GM12872 (cell line): ENCODE data around the gene MAGEB3.

Experiments
- TF ChIP-seq, protein P1 (sequence below): IDR thresholded peaks from 3 replicates; pipeline ENCODE4 v1.5.1; 2011; ENCODE audit warnings: low read depth, mild to moderate bottlenecking, low read length, moderate library complexity; ENCODE audit not compliant: insufficient read depth

Gene MAGEB3

GRCh38 chrX:30282527-30282926, 52.1 kb downstream of the MAGEB3 start:
- TF ChIP-seq, protein P1, sequence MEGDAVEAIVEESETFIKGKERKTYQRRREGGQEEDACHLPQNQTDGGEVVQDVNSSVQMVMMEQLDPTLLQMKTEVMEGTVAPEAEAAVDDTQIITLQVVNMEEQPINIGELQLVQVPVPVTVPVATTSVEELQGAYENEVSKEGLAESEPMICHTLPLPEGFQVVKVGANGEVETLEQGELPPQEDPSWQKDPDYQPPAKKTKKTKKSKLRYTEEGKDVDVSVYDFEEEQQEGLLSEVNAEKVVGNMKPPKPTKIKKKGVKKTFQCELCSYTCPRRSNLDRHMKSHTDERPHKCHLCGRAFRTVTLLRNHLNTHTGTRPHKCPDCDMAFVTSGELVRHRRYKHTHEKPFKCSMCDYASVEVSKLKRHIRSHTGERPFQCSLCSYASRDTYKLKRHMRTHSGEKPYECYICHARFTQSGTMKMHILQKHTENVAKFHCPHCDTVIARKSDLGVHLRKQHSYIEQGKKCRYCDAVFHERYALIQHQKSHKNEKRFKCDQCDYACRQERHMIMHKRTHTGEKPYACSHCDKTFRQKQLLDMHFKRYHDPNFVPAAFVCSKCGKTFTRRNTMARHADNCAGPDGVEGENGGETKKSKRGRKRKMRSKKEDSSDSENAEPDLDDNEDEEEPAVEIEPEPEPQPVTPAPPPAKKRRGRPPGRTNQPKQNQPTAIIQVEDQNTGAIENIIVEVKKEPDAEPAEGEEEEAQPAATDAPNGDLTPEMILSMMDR: no peak

DNA sequence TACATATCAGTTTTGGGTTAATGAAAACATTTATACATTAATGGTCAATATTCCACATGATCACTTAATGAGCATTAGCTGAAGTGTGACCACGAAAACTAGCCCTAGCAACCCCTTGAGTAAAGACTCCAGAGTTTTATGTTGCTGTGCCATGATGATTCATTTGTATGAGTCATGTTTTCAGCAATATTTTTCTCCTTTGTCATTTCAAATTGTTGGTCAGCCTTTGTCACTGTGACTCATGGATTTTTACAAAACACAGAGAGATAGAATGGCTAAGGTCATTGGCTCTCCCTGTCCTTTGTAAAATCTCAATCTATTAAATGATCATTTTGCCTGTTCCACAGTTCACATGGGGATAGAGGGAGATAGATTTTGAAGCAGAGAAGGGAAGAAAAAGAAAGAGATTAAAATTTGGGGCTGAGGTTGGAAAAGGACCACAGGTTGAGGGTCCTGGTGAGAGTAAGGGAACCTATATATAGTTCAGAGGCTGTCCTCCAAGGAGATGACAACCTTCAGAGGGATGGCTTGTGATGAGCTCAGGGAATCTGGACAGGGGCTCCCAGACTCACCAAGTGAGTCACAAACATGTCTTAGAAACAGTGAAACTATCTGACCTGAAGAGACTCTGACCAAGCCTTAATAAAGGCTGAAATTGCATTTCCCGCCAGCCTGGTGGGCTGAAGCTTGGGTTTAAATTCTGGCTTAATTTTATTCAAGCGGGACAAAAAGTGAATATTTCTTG, 53.2 kb downstream of the MAGEB3 start:
- TF ChIP-seq, protein P1: no peak
